A673 (cell line): ENCODE measurements around the gene KATNIP. TPM values are rescaled to one million over a fixed set of nuclear protein-coding genes. Genes with fewer than 3 reads are reported as not detected.

ENCODE experiments used
- BruUV-seq: library from RNA; stranded (reverse); fragments of 400-500 nt; replicated peaks from 2 replicates; lab custom pipeline; 2021; lab: Mats Ljungman, UMichigan
- CTCF ChIA-PET: fragments of 300-600 bp; sonication (Branson Sonifier 250); formaldehyde crosslinking; loops from one replicate; lab custom pipeline; 2022; ENCODE audit warnings: antibody characterized with exemption; lab: Charles Lee
- POLR2A ChIA-PET: fragments of 300-600 bp; sonication (Branson Sonifier 250); formaldehyde crosslinking; loops from one replicate; lab custom pipeline; 2022; ENCODE audit warnings: antibody characterized with exemption; ENCODE audit not compliant: low non-redundant PET; lab: Charles Lee
- DNase-seq: peaks from one replicate; pipeline ENCODE4 v3.0.0-alpha.2; 2015; ENCODE audit warnings: low spot score
- H3K27ac ChIP-seq: fragments of 200-600 bp; sonication (generic); 2 replicates; pipeline ENCODE4 v1.5.1; 2016; ENCODE audit warnings: mixed run types, low read depth, mild to moderate bottlenecking, mixed read lengths, antibody characterized with exemption, low read length; ENCODE audit not compliant: poor library complexity, severe bottlenecking
- H3K27me3 ChIP-seq: fragments of 200-600 bp; sonication (generic); replicated peaks from 2 replicates; pipeline ENCODE4 v1.6.1; 2017; ENCODE audit warnings: mixed run types, low read depth, mild to moderate bottlenecking, mixed read lengths, antibody characterized with exemption, low read length; ENCODE audit not compliant: insufficient read depth, poor library complexity
- H3K36me3 ChIP-seq: fragments of 200-600 bp; sonication (generic); 2 replicates; pipeline ENCODE4 v1.6.1; 2016; ENCODE audit warnings: mixed run types, mild to moderate bottlenecking, mixed read lengths, antibody characterized with exemption, low read length; ENCODE audit not compliant: insufficient read depth, poor library complexity, severe bottlenecking
- H3K4me1 ChIP-seq: fragments of 200-600 bp; sonication (generic); 2 replicates; pipeline ENCODE4 v1.6.1; 2017; ENCODE audit warnings: mixed run types, mild to moderate bottlenecking, mixed read lengths, antibody characterized with exemption, low read length; ENCODE audit not compliant: insufficient read depth, poor library complexity, severe bottlenecking
- H3K4me3 ChIP-seq: fragments of 200-600 bp; sonication (generic); 2 replicates; pipeline ENCODE4 v1.5.1; 2016; ENCODE audit warnings: low read depth, mixed run types, mild to moderate bottlenecking, mixed read lengths, low read length; ENCODE audit not compliant: poor library complexity, severe bottlenecking
- H3K9me3 ChIP-seq: fragments of 200-600 bp; sonication (generic); 2 replicates; pipeline ENCODE4 v1.6.1; 2016; ENCODE audit warnings: mixed run types, low read depth, mild to moderate bottlenecking, mixed read lengths, antibody characterized with exemption, low read length; ENCODE audit not compliant: poor library complexity, severe bottlenecking
- EZH2 ChIP-seq: fragments of 200-600 bp; sonication (generic); IDR thresholded peaks from 2 replicates; pipeline ENCODE4 v1.6.1; 2017; ENCODE audit warnings: borderline replicate concordance, low read depth, mild to moderate bottlenecking, mixed read lengths, antibody characterized with exemption, low read length; ENCODE audit not compliant: poor library complexity, severe bottlenecking
- intact Hi-C: fragments of 100-400 bp; cut with micrococcal nuclease; formaldehyde crosslinking; loops from one replicate; pipeline ENCODE4 v1.10.0; 2022; ENCODE audit not compliant: unreplicated experiment
- total RNA-seq: library from RNA; stranded (reverse); gene quantifications from 2 replicates; pipeline ENCODE4 v1.2.3, GENCODE V29; 2021
- TF ChIP-seq, protein P1 (sequence below): fragments of 300-800, 200-600 bp; sonication (generic); conservative IDR thresholded peaks from 2 replicates; pipeline ENCODE4 v1.5.1; 2017; ENCODE audit warnings: low read depth, mild to moderate bottlenecking, antibody characterized with exemption, low read length, moderate library complexity, mixed read lengths

KATNIP gene
- total RNA-seq, 1 experiment from 2014 or later: 23.9 TPM

DNA sequence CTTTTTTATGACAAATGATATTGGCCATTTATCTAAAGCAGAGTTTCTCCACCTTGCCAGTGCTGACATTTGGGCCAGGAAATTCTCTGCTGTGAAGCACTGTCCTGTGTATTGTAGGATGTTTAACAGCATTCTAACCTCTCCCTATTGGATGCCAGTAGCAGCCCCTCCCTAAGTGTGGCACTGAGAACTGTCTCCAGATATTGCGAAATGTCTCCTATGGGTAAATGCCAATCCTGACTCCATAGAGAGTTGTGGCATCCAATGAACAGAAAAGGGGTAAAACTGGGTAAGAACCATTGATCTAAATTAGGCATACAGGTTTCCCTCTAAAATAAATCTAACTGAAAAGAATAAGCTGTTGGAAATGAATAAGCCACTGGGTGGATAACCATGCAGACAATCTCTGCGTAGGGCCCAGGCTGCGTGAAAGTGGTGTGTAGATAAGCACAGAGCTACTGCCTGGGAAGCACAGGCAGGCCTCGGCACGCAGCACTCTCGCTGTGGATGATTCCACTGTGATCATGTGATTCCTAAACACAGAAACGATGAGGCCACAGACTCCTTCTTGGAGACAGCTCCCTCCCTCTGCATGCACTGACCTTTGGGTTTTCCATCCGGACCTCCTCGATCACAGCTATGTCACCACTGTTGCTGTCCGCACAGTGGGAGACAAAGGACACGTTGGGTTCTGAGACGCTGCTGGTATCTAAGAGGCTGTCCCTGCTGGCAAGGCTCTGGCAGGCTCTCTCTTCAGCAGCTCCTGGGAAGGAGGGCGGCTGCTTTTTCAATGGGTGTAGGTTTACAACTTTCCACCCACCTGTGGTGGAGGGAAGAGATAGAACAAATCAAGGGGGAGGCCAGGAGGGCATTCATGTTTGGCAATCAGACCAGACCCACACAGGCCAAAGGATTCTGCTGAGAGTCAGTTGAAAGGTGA is 44.4 kb upstream of the KATNIP start:
- no peak for TF ChIP-seq EZH2
- TF ChIP-seq, protein P1, sequence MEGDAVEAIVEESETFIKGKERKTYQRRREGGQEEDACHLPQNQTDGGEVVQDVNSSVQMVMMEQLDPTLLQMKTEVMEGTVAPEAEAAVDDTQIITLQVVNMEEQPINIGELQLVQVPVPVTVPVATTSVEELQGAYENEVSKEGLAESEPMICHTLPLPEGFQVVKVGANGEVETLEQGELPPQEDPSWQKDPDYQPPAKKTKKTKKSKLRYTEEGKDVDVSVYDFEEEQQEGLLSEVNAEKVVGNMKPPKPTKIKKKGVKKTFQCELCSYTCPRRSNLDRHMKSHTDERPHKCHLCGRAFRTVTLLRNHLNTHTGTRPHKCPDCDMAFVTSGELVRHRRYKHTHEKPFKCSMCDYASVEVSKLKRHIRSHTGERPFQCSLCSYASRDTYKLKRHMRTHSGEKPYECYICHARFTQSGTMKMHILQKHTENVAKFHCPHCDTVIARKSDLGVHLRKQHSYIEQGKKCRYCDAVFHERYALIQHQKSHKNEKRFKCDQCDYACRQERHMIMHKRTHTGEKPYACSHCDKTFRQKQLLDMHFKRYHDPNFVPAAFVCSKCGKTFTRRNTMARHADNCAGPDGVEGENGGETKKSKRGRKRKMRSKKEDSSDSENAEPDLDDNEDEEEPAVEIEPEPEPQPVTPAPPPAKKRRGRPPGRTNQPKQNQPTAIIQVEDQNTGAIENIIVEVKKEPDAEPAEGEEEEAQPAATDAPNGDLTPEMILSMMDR: no peak
- H3K4me3 ChIP-seq: no peak overlapping the region
- ChIA-PET POLR2A (no interaction called here), CTCF (no interaction called here)
- H3K4me1 ChIP-seq: no peaks in the 10 kb centered on the region
- no peaks in the 10 kb centered on the region for H3K9me3 ChIP-seq
- H3K36me3 ChIP-seq: peaks cover 75% of the 10 kb centered on the region
- no peak overlapping the region for H3K27ac ChIP-seq
- H3K27me3 ChIP-seq: no peaks in the 10 kb centered on the region
- BruUV-seq: no TSS peak
- intact Hi-C loops: no loop called here
- no peak for DNase-seq

DNA sequence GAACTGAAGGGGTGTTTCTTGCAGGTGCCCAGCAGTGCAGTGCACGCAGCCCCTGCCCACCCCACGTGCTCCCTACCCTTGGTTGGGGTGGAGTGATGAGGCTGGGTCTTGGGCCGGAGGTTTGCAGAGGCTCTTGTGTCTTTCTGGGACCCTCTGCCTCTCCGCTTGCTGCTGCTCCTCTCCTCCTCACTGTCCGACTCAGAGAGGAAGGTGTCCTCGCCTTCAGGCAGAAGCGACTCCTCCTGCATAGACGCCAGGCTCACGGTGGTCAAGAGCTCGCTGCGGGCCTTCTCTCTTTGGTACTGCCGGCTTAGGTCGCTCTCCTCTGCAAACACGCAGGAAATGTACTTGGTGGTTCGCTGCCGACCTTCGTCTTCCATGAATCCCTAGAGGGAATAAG is 43.2 kb upstream of the KATNIP start:
- no peak overlapping the region for H3K4me3 ChIP-seq
- DNase-seq: no peak
- ChIA-PET POLR2A (no interaction called here), CTCF (no interaction called here)
- TF ChIP-seq, protein P1: no peak
- no peak for TF ChIP-seq EZH2
- no TSS peak for BruUV-seq
- H3K9me3 ChIP-seq: no peaks in the 10 kb centered on the region
- no peak overlapping the region for H3K27ac ChIP-seq
- intact Hi-C loops: no loop called here
- no peaks in the 10 kb centered on the region for H3K27me3 ChIP-seq
- no peaks in the 10 kb centered on the region for H3K4me1 ChIP-seq
- peaks cover 72% of the 10 kb centered on the region for H3K36me3 ChIP-seq

DNA sequence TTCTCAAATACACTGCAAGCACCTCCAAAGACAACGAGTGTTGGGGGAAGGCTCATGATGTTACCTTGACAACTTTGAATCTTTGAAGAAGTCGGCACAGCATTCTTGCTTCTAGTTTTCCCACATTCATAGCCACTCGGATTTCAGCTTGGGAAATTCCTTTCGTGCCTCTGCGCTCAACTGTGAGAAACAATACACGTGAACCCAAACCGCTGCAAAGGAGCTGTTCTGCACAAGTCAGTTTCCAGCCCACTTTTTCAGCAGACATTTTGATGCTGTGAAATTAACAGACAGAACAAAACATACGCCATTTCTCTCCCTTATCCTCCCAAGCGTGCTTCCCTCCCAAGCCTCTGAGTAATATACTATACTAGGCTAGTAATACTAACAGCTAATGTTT is 41.5 kb upstream of the KATNIP start:
- DNase-seq: no peak
- TF ChIP-seq, protein P1: no peak
- TF ChIP-seq EZH2: no peak
- H3K36me3 ChIP-seq: peaks cover 55% of the 10 kb centered on the region
- H3K4me3 ChIP-seq: no peak overlapping the region
- no peaks in the 10 kb centered on the region for H3K27me3 ChIP-seq
- no TSS peak for BruUV-seq
- POLR2A ChIA-PET: no interaction called here
- no peaks in the 10 kb centered on the region for H3K9me3 ChIP-seq
- no peaks in the 10 kb centered on the region for H3K4me1 ChIP-seq
- no peak overlapping the region for H3K27ac ChIP-seq
- CTCF ChIA-PET: no interaction called here
- intact Hi-C loops: no loop called here
